GM13977 (cell line): ENCODE measurements around the gene ANKRD34B.
"Not testable (repeated sequence)": the region's sequence is repeated elsewhere in the genome, so short reads cannot be mapped to it uniquely, and the experiment has no call there.

ENCODE experiments used
- DNase-seq: peaks from one replicate; pipeline ENCODE4 v3.0.0; 2012; ENCODE audit warnings: low spot score
- CTCF ChIP-seq: IDR thresholded peaks from 2 replicates; pipeline ENCODE4 v1.5.1; 2012; ENCODE audit warnings: mild to moderate bottlenecking, control low read depth; ENCODE audit not compliant: insufficient read depth; ENCODE audit errors: extremely low read depth, missing control alignments
- in situ Hi-C: fragments of 300-500 bp; cut with MboI; formaldehyde crosslinking; loops from one replicate; pipeline ENCODE4 v1.12.0; 2022; ENCODE audit warnings: low sequenced_read_pairs, low pct_unique_long_range_greater_than_20kb, mixed read lengths, inconsistent platforms; ENCODE audit not compliant: unreplicated experiment

The ANKRD34B gene

DNA sequence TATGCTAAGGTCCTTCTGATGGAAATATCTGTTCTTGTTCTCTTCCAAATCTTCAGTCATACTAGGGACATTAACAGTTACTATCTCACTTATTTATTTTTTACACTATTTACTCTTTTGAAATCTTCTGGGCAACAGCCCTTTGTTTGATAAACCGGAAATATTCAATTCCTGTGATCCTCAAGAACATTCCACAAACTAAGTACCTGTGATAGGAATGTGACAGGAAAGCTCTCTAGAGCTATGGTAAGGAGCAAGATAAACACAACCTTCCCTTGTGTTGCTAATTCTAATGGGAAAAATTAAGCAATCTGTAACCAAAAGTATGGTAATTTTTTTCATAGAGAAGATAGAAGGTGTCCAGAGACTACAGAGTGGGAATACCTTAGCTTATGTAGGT lies 22.0 kb upstream of the ANKRD34B start:
- no peak for TF ChIP-seq CTCF
- in situ Hi-C loops, result no loop called here
- no peak for DNase-seq

DNA sequence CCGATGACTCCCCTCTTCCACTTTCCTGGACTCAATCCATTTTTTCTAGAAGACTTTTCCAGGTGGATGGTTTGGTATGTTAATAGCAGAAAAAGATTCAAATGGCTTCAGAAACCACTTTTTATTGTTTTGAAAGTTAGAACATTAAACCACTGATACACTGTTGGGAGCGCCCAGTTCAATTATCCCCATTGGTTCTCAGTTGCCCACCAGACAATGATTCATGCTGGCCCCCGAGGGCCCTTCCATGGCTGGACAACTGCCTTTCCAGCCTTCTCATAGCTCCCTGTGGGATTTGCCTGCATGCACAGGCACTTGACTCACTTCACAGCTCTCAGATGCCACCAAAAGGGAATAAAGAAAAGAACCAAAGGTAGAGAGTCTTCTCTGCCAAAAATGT lies 21.3 kb upstream of the ANKRD34B start:
- DNase-seq, result no peak
- in situ Hi-C loops, result no loop called here

GRCh38 chr5:80590766-80591165 lies 20.7 kb upstream of the ANKRD34B start:
- DNase-seq, result no peak
- in situ Hi-C loops, result no loop called here
- TF ChIP-seq CTCF, result no peak

More for the DNA sequence above, 21.3 kb upstream of the ANKRD34B start:
- TF ChIP-seq CTCF, result no peak

DNA sequence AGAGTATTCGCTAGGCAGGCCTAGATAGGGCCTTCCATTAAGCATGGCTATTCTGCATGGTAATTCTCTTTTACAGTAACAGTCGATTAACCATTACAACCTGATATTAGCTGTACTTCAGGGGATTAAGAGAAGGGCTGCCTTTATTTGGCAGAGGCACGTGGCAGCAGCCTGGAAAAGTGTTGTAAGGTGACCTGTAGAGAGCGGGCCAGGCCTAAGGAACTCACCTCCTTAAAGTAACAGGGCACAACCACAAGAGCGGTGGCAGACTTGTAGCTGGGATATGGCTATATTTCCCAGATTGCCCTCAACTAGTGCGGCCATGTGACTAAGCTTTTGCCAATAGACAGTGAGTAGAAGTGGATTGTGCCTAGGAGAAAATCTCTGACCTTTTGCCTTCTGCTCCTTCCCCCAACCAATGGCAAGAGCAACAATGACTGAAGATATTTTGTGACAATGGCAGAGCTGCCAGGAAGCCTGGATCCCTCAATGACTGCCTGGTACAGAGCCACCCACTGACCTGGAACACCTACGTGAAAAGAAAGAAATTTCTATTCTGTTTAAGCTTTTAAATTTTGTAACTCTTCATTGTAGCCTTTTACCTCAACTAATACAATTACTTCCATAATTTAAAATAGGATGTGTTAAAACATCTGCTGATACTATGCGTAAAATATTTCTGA lies 18.9 kb upstream of the ANKRD34B start:
- no peak for DNase-seq

DNA sequence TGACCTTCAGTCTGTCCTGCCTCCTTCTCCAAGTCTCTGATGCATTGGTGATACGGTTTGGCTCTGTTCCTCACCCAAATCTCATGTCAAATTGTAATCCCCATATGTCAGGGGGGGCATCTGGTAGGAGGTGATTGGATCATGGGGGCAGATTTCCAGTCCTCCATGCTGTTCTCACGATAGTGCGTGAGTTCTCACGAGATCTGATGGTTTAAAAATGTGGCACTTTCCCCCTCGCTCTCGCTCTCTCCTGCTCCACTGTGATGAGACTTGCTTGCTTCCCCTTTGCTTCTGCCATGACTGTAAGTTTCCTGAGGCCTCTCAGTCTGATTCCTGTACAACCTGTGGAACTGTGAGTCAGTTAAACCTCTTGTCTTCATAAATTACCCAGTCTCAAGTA lies 14.7 kb upstream of the ANKRD34B start:
- in situ Hi-C loops, result no loop called here
- DNase-seq, result no peak
- TF ChIP-seq CTCF, result no peak

More for the DNA sequence above, 18.9 kb upstream of the ANKRD34B start:
- TF ChIP-seq CTCF, result no peak
- in situ Hi-C loops, result no loop called here

- DNase-seq, in situ Hi-C loops: not testable (repeated sequence)
Measured at GRCh38 chr5:80580291-80580690, 10.2 kb upstream of the ANKRD34B start.

DNA sequence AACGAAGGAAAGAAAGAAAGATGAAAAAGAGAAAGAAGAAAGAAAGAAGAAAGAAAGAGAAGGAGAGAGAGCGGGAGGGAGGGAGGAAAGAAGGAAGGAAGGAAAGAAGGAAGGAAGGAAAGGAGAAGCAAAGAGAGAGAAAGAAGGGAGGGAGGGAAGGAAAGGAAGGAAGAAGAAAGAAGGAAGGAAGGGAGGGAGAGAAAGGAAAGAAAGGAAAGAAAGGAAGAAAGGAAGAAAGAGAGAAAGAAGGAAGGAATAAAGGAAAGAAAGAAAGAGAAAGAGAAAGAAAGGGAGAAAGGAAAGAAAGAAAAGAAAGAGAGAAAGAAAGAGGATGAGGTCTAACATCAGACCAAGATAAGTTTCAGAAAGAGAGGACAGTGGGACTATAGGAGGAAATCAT lies 9.0 kb upstream of the ANKRD34B start:
- DNase-seq, result no peak
- in situ Hi-C loops, result no loop called here
- no peak for TF ChIP-seq CTCF
